HepG2 (cell line): ENCODE data around the gene ARHGAP25. TPM values are rescaled to one million over a fixed set of nuclear protein-coding genes. Genes with fewer than 3 reads are reported as not detected.

Experiments
- ATAC-seq: fragments of 200-7000 bp; cut with Tn5 transposase; 3 replicates; pipeline ENCODE4 v1.9.1; 2020; ENCODE audit warnings: mild to moderate bottlenecking, moderate library complexity
- BruUV-seq: library from RNA; stranded (reverse); fragments of 400-500 nt; replicated peaks from 2 replicates; lab custom pipeline; 2021; lab: Mats Ljungman, UMichigan
- CTCF ChIA-PET: fragments of 300-600 bp; formaldehyde crosslinking; extraction: SDS; loops from one replicate; lab custom pipeline; 2021; ENCODE audit warnings: low total read pairs, inconsistent platforms, low intra/inter-chr PET ratio; lab: Yijun Ruan, JAX
- POLR2A ChIA-PET: fragments of 350-600 bp; sonication (Branson Sonifier 250); formaldehyde crosslinking; loops from one replicate; lab custom pipeline; 2020; ENCODE audit warnings: antibody characterized with exemption, inconsistent platforms; lab: Yijun Ruan, JAX
- DNase-seq: peaks from one replicate; pipeline ENCODE4 v3.0.0-alpha.2; 2015; ENCODE audit warnings: low spot score
- FAIRE-seq: peaks from 3 replicates; lab custom pipeline; 2011; peaks lifted over from hg19 to GRCh38; lab: Jason Lieb, UNC
- H2AFZ ChIP-seq: one replicate; pipeline ENCODE4 v1.6.1; 2011; ENCODE audit warnings: low read length, inconsistent platforms
- H3K27ac ChIP-seq: fragments of 300-600 bp; 3 replicates; pipeline ENCODE4 v1.8.0; 2011; ENCODE audit warnings: mixed run types, mild to moderate bottlenecking, mixed read lengths, low read length, inconsistent platforms; ENCODE audit not compliant: insufficient read depth; ENCODE audit errors: extremely low read length
- H3K27me3 ChIP-seq, 2 experiments: fragments of 200-600 bp in 1 of 2; 2 replicates in 1 of 2; 3 replicates in 1 of 2; pipeline versions ENCODE4 v1.6.0 to v1.8.0; 2011; ENCODE audit warnings: low read length in 2 of 2, mild to moderate bottlenecking in 2 of 2, moderate library complexity in 2 of 2, inconsistent platforms in 1 of 2; ENCODE audit not compliant: insufficient read depth in 2 of 2, control insufficient read depth in 1 of 2
- H3K36me3 ChIP-seq, 2 experiments: fragments of 200-600 bp in 1 of 2; replicated peaks in 1 of 2; 2 replicates in 1 of 2; 3 replicates in 1 of 2; pipeline versions ENCODE4 v1.5.1 to v1.8.0; 2011; ENCODE audit warnings: low read length in 2 of 2, inconsistent platforms in 1 of 2; ENCODE audit not compliant: insufficient read depth in 2 of 2, control insufficient read depth in 1 of 2
- H3K4me1 ChIP-seq: 2 replicates; pipeline ENCODE4 v1.5.1; 2012; ENCODE audit warnings: low read length, inconsistent platforms; ENCODE audit not compliant: insufficient read depth
- H3K4me2 ChIP-seq: 2 replicates; pipeline ENCODE4 v1.6.0; 2011; ENCODE audit warnings: low read depth, low read length, inconsistent platforms
- H3K4me3 ChIP-seq, 3 experiments: fragments of 200-600 bp in 1 of 3; sonication (generic), shearing (Covaris generic) in 1 of 3; replicated peaks in 1 of 3; 2 replicates each; pipeline ENCODE4 v1.5.1; 2011 to 2016; ENCODE audit warnings: low read length in 3 of 3, inconsistent platforms in 2 of 3, low read depth in 2 of 3, mild to moderate bottlenecking in 2 of 3, control low read depth in 1 of 3, mixed read lengths in 1 of 3; ENCODE audit not compliant: insufficient read depth in 1 of 3
- H3K79me2 ChIP-seq: one replicate; pipeline ENCODE4 v1.6.1; 2011; ENCODE audit warnings: low read length, inconsistent platforms; ENCODE audit not compliant: insufficient read depth
- H3K9ac ChIP-seq: 2 replicates; pipeline ENCODE4 v1.6.0; 2011; ENCODE audit warnings: mild to moderate bottlenecking, low read depth, low read length, inconsistent platforms; ENCODE audit not compliant: insufficient read depth
- H3K9me3 ChIP-seq: 2 replicates; pipeline ENCODE4 v1.5.1; 2012; ENCODE audit warnings: mild to moderate bottlenecking, low read length
- H4K20me1 ChIP-seq: 2 replicates; pipeline ENCODE4 v1.6.0; 2011; ENCODE audit warnings: inconsistent platforms, mild to moderate bottlenecking, low read length, moderate library complexity; ENCODE audit not compliant: insufficient read depth
- ARHGAP35 ChIP-seq: sonication (generic); formaldehyde crosslinking; IDR thresholded peaks from 2 replicates; pipeline ENCODE4 v1.9.0; 2022; ENCODE audit warnings: mild to moderate bottlenecking, inconsistent platforms, moderate library complexity, missing genetic modification reagents, borderline replicate concordance
- MEIS1 ChIP-seq: sonication (generic); formaldehyde crosslinking; IDR thresholded peaks from 2 replicates; pipeline ENCODE4 v1.9.0; 2021; ENCODE audit warnings: mild to moderate bottlenecking, missing genetic modification reagents, moderate library complexity, borderline replicate concordance
- POLR2G ChIP-seq: fragments of 200-400 bp; formaldehyde crosslinking; IDR thresholded peaks from 2 replicates; pipeline ENCODE4 v1.6.1; 2018; ENCODE audit warnings: mild to moderate bottlenecking, low read depth, low read length, moderate library complexity
- SKI ChIP-seq: fragments of 450-650 bp; IDR thresholded peaks from one replicate; pipeline ENCODE4 v1.6.1; 2018; ENCODE audit warnings: mild to moderate bottlenecking; ENCODE audit not compliant: partially characterized antibody
- TEAD3 ChIP-seq: optimal IDR thresholded peaks from 2 replicates; pipeline ENCODE3; 2016; ENCODE audit warnings: borderline replicate concordance
- TGIF2 ChIP-seq: IDR thresholded peaks from 2 replicates; pipeline ENCODE4 v1.6.1; 2016; ENCODE audit warnings: control low read depth, missing compliant biosample characterization
- TSC22D2 ChIP-seq: sonication (generic); formaldehyde crosslinking; IDR thresholded peaks from 2 replicates; pipeline ENCODE4 v1.5.1; 2020; ENCODE audit warnings: missing genetic modification reagents, mild to moderate bottlenecking, borderline replicate concordance
- ZFAT ChIP-seq: sonication (generic); formaldehyde crosslinking; conservative IDR thresholded peaks from 2 replicates; pipeline ENCODE4 v1.8.1; 2023; ENCODE audit warnings: missing genetic modification reagents, inconsistent platforms
- ZNF121 ChIP-seq: sonication (generic); formaldehyde crosslinking; IDR thresholded peaks from 2 replicates; pipeline ENCODE4 v1.5.0; 2020; ENCODE audit warnings: mild to moderate bottlenecking, missing genetic modification reagents
- ZNF670 ChIP-seq: sonication (generic); formaldehyde crosslinking; IDR thresholded peaks from 2 replicates; pipeline ENCODE4 v1.8.0; 2022; ENCODE audit warnings: mild to moderate bottlenecking, missing genetic modification reagents, borderline replicate concordance
- ZSCAN20 ChIP-seq: sonication (generic); formaldehyde crosslinking; IDR thresholded peaks from 2 replicates; pipeline ENCODE4 v1.4.0; 2020; ENCODE audit warnings: missing genetic modification reagents, mild to moderate bottlenecking, borderline replicate concordance
- WGBS: methylation state at CpG from one replicate; pipeline ENCODE4 v1.1.6; 2017; ENCODE audit warnings: low lambda C conversion rate; 5-methylcytosine and 5-hydroxymethylcytosine counted together
- in situ Hi-C: cut with HindIII; loops from 2 replicates; pipeline ENCODE4 v1.10.0; 2017; ENCODE audit warnings: low pct_unique_long_range_greater_than_20kb; ENCODE audit not compliant: extremely low pct_ligation_motif_present
- intact Hi-C: fragments of 100-400 bp; cut with micrococcal nuclease; formaldehyde crosslinking; loops from one replicate; pipeline ENCODE4 v1.10.0; 2022; ENCODE audit not compliant: unreplicated experiment
- polyA plus RNA-seq, 8 experiments: library from polyadenylated mRNA; depleted of rRNA in 3 of 8; stranded (reverse) in 7 of 8; unstranded in 1 of 8; fragments of >200 nt; fragmentation: Illumina TruSeq in 4 of 8; extraction: Trizol in 4 of 8; gene quantifications; 2 replicates each; pipeline versions ENCODE4 v1.2.1 to v1.2.3, GENCODE V29; 2011 to 2016; ENCODE audit warnings: low read depth in 4 of 8, missing spikeins in 1 of 8, mixed read lengths in 1 of 8; ENCODE audit not compliant: insufficient read depth in 1 of 8
- total RNA-seq, 5 experiments: library from RNA; depleted of rRNA; stranded (reverse); fragments of >200 nt; fragmentation: Illumina TruSeq; extraction: Trizol; gene quantifications; 2 replicates each; pipeline ENCODE4 v1.2.3, GENCODE V29; 2016; ENCODE audit warnings: low read depth in 1 of 5
- TF ChIP-seq, protein P1 (sequence below): IDR thresholded peaks from 2 replicates; pipeline ENCODE4 v1.6.1; 2016; ENCODE audit warnings: control low read depth
- TF ChIP-seq, protein P2 (sequence below): sonication (generic); formaldehyde crosslinking; IDR thresholded peaks from 2 replicates; pipeline ENCODE4 v1.4.0; 2020; ENCODE audit warnings: missing genetic modification reagents
- TF ChIP-seq, protein P3 (sequence below): sonication (generic); formaldehyde crosslinking; IDR thresholded peaks from 2 replicates; pipeline ENCODE4 v1.8.0; 2023; ENCODE audit warnings: mild to moderate bottlenecking, missing genetic modification reagents

ARHGAP25 gene
- total and polyA plus RNA-seq, 2 of the 13 experiments (the other 11 are each of a cell fraction or from before 2014, with no cell fraction given), result not detected

DNA sequence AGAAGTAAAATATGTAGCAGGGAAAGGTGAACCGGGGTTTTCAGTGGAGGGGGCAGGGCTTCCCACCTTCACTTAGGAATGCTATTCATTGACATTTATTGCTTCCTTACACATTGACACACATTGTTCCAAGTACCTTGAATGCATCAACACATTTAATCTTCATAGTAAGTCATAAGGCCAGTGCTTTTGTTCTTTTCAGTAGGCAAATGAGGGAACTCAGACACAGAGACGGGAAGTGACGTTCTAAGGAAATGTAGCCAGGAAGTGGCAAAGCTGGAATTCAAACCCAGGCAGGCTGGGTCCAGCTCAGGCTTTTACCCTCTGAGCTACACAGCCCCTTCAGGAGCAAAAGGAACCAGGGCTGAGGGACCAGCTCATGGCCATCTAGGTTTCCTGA is 115.9 kb downstream of the ARHGAP25 start:
- no peak for DNase-seq
- no peaks in the 10 kb centered on the region for H3K36me3 ChIP-seq
- no TSS peak for BruUV-seq
- peaks cover 0 to 25% of the 10 kb centered on the region in 2 experiments; a peak in 2 of 5 replicates for H3K27me3 ChIP-seq
- no peaks in the 10 kb centered on the region; the same call in 1 of the 2 replicates for H3K4me1 ChIP-seq
- no peaks in the 10 kb centered on the region for H4K20me1 ChIP-seq
- ChIA-PET POLR2A (no interaction called here), CTCF (no interaction called here)
- H3K4me2 ChIP-seq, result no peak overlapping the region
- 31% methylated on average over 3 of the region's 3 CpGs for WGBS
- no peak overlapping the region for H2AFZ ChIP-seq
- in situ Hi-C loops, result no loop called here
- TF ChIP-seq, protein P1, sequence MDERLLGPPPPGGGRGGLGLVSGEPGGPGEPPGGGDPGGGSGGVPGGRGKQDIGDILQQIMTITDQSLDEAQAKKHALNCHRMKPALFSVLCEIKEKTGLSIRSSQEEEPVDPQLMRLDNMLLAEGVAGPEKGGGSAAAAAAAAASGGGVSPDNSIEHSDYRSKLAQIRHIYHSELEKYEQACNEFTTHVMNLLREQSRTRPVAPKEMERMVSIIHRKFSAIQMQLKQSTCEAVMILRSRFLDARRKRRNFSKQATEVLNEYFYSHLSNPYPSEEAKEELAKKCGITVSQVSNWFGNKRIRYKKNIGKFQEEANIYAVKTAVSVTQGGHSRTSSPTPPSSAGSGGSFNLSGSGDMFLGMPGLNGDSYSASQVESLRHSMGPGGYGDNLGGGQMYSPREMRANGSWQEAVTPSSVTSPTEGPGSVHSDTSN (CRISPR knock-in tag), result no peak
- no peak for TF ChIP-seq TEAD3 (CRISPR knock-in tag)
- no peak for TF ChIP-seq TGIF2 (CRISPR knock-in tag)
- no peak for TF ChIP-seq ZNF121 (CRISPR knock-in tag)
- intact Hi-C loops, result no loop called here
- no peak for ATAC-seq
- FAIRE-seq, result no peak
- H3K9ac ChIP-seq, result no peak overlapping the region
- H3K9me3 ChIP-seq, result no peaks in the 10 kb centered on the region
- no peaks in the 10 kb centered on the region for H3K79me2 ChIP-seq
- H3K4me3 ChIP-seq, result no peak overlapping the region
- no peak overlapping the region for H3K27ac ChIP-seq

DNA sequence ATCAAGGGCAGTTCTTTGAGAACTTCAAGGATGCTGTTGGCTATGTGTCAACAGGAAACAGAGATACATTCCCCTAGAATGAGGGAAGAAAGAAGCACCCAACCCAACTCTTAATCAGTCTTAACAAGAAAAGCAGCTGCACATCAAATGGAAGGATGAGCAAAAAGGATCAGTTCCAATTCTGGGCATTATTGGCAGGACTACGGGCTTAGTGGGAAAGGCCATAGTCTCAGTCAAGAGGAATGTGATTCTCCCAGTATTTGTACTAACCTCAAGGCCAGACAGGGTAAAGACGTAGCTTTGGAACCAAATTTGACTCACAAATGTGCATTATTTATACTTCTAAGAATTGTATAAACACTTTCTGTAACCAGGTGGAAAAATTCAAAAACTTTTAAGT is 118.4 kb downstream of the ARHGAP25 start:
- TF ChIP-seq ZFAT, result no peak
- TF ChIP-seq, protein P2, sequence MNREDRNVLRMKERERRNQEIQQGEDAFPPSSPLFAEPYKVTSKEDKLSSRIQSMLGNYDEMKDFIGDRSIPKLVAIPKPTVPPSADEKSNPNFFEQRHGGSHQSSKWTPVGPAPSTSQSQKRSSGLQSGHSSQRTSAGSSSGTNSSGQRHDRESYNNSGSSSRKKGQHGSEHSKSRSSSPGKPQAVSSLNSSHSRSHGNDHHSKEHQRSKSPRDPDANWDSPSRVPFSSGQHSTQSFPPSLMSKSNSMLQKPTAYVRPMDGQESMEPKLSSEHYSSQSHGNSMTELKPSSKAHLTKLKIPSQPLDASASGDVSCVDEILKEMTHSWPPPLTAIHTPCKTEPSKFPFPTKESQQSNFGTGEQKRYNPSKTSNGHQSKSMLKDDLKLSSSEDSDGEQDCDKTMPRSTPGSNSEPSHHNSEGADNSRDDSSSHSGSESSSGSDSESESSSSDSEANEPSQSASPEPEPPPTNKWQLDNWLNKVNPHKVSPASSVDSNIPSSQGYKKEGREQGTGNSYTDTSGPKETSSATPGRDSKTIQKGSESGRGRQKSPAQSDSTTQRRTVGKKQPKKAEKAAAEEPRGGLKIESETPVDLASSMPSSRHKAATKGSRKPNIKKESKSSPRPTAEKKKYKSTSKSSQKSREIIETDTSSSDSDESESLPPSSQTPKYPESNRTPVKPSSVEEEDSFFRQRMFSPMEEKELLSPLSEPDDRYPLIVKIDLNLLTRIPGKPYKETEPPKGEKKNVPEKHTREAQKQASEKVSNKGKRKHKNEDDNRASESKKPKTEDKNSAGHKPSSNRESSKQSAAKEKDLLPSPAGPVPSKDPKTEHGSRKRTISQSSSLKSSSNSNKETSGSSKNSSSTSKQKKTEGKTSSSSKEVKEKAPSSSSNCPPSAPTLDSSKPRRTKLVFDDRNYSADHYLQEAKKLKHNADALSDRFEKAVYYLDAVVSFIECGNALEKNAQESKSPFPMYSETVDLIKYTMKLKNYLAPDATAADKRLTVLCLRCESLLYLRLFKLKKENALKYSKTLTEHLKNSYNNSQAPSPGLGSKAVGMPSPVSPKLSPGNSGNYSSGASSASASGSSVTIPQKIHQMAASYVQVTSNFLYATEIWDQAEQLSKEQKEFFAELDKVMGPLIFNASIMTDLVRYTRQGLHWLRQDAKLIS, result no peak
- no peak for TF ChIP-seq POLR2G
- no peak for TF ChIP-seq ARHGAP35 (CRISPR knock-in tag)
- no peak for TF ChIP-seq ZSCAN20
- TF ChIP-seq SKI, result no peak
- TF ChIP-seq ZNF670 (CRISPR knock-in tag), result no peak
- TF ChIP-seq, protein P3, sequence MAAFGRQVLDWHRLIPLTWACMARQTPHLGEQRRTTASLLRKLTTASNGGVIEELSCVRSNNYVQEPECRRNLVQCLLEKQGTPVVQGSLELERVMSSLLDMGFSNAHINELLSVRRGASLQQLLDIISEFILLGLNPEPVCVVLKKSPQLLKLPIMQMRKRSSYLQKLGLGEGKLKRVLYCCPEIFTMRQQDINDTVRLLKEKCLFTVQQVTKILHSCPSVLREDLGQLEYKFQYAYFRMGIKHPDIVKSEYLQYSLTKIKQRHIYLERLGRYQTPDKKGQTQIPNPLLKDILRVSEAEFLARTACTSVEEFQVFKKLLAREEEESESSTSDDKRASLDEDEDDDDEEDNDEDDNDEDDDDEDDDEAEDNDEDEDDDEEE (CRISPR knock-in tag), result no peak
- TF ChIP-seq MEIS1 (CRISPR knock-in tag), result no peak
- no peak for TF ChIP-seq TSC22D2 (CRISPR knock-in tag)
- TF ChIP-seq, all 625 proteins: peak for 0
- CTCF ChIA-PET, result no interaction called here
- H3K9me3 ChIP-seq, result no peaks in the 10 kb centered on the region
- H3K4me3 ChIP-seq, result no peak overlapping the region
- POLR2A ChIA-PET, result no interaction called here
- H3K36me3 ChIP-seq, result no peaks in the 10 kb centered on the region
- H3K79me2 ChIP-seq, result no peaks in the 10 kb centered on the region
- BruUV-seq, result no TSS peak
- in situ Hi-C loops, result no loop called here
- H3K9ac ChIP-seq, result no peak overlapping the region
- FAIRE-seq (no peak), DNase-seq (no peak), ATAC-seq (no peak)
- intact Hi-C loops, result no loop called here
- no peaks in the 10 kb centered on the region; the same call in 1 of the 2 replicates for H3K4me1 ChIP-seq
- H2AFZ ChIP-seq, result no peak overlapping the region
- peaks cover 0 to 29% of the 10 kb centered on the region in 2 experiments; a peak in 3 of 5 replicates for H3K27me3 ChIP-seq
- H4K20me1 ChIP-seq, result no peaks in the 10 kb centered on the region
- WGBS, result 11% methylated on average over 2 of the region's 2 CpGs
- H3K27ac ChIP-seq, result no peak overlapping the region
- H3K4me2 ChIP-seq, result no peak overlapping the region
